HTERT RPE-1 (cell line): ENCODE results near the gene LMF1.

Source experiments
- in situ Hi-C: fragments of 300-500 bp; cut with MboI; formaldehyde crosslinking; loops from 4 replicates; pipeline ENCODE4 v1.14.3; 2020; ENCODE audit warnings: low sequenced_read_pairs

LMF1 gene

DNA sequence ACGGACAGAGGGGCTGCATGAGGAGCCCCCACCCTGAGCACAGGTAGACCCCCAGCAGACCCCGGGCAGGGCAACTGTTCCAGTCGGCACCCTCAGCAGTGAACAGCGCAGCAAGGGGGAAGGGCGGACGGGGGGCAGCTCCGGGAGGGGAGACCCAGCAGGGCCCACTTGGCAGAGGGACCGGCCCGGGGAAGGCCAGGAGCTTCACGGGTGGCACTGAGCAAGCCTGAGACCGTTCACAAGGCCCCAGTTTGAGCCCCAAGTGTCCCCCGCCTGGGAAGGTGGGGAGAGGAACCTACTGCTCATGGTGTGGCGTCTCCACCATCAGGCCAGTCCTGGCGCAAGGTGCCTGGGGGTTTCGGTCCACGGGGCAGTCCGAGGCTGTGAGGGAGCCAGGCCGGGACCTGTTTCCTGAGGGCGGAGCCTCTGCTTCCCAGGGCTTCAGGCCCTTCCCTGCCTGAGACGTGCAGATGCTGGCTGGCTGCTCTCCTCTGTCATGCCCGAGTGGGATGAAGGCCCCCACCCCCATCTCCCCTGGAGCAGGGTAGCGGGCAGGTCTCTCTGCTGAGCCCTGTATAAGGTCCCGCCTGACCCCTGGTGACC lies 115.9 kb downstream of the LMF1 start:
- in situ Hi-C loops, result no loop called here

GRCh38 chr16:853981-854807 lies 116.6 kb downstream of the LMF1 start:
- in situ Hi-C loops, result no loop called here

- in situ Hi-C loops, result no loop called here
Observed at GRCh38 chr16:853306-853705, 117.5 kb downstream of the LMF1 start.

- in situ Hi-C loops, result no loop called here
Observed at GRCh38 chr16:852451-853185, 118.2 kb downstream of the LMF1 start.

DNA sequence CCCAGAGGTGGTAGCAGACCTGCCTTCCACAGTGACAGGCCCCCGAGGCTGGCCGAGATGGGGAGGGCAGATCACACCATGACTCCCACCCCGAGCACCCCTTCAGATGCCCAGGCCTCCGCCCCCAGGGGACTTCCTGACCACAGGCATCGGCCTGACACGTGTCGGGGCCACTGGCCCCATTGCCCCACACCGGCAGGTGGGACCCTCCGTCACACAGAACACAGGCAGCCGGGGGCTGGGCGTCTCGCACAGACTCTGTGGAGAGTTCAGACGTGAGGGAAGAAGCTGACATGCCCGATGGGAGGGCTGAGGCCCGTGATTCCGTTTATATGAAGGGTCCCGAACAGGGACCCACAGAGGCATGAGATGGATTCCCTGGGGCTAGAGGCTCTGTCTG lies 118.9 kb downstream of the LMF1 start:
- in situ Hi-C loops, result no loop called here

GRCh38 chr16:851209-851810 lies 119.5 kb downstream of the LMF1 start:
- in situ Hi-C loops, result no loop called here

DNA sequence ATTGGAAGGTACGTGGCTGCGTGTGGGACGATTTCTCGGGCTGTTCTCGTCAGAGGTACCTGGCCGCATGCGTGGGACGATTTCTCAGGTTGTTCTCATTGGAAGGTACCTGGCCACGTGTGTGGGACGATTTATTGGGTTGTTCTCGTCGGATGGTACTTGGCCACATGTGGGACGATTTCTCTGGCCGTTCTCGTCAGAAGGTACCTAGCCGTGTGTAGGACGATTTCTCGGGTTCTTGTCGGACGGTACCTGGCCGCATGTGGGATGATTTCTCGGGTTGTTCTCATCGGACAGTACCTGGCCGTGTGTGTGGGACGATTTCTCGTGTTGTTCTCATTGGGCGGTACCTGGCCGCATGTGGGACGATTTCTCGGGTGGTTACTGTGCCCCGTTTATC lies 120.1 kb downstream of the LMF1 start:
- in situ Hi-C loops, result no loop called here

DNA sequence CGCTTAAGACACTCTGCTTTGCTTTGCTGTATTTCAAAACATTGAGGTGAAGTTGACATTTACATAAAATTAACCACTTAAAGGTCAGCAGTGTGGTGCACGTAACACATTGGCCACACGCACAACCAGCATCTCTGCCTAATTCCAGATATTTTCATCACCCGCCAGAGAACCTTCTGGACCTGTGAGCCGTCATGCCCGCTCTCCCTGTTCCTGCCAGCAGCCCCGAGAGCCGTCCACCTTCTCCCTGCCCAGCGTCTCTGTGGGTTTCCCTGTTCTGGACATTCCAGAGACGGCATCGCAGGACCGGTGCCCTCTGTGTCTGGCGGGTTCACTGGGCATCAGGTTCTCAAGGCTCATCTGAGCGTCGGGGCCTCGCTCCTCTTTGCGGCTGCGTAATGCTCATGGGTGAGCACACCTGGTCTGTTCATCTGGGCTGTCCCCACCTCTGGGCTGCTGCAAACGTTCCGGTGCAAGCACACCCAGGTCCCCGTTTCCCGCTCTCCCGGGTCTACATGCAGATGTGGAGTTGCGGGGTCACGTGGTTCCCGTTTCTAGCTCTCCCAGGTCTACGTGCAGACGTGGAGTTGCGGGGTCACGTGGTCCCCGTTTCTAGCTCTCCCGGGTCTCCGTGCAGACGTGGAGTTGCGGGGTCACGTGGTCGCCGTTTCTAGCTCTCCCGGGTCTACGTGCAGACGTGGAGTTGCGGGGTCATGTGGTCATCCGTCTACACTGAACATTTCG lies 122.1 kb downstream of the LMF1 start:
- in situ Hi-C loops, result no loop called here

- in situ Hi-C loops, result no loop called here
Observed at GRCh38 chr16:847681-848445, 122.9 kb downstream of the LMF1 start.

- in situ Hi-C loops, result no loop called here
Observed at GRCh38 chr16:847151-847550, 123.6 kb downstream of the LMF1 start.

GRCh38 chr16:845351-845745 lies 125.4 kb downstream of the LMF1 start:
- in situ Hi-C loops, result no loop called here

- in situ Hi-C loops, result no loop called here
Observed at GRCh38 chr16:844638-845350, 126.0 kb downstream of the LMF1 start.

DNA sequence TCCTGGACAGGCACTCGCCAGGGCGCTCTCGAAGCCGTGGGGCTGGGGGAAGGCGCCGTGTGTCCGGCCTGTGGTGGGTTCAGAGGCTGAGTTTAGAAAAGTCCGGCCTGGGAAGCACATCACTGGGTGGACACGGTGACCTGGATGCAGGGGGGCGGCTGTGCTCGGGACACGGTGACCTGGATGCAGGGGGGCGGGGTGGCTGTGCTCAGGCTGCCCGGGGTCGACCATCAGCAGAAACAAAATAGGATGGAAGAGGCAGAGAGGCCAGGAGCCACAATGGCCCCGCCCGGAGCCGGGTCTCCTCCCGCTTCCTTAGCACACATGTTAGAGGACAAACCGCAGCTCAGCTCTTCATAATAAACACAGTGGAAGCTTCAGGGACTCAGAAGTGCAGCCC lies 127.0 kb downstream of the LMF1 start:
- in situ Hi-C loops, result no loop called here

- in situ Hi-C loops, result no loop called here
Observed at GRCh38 chr16:842711-843560, 127.8 kb downstream of the LMF1 start.

DNA sequence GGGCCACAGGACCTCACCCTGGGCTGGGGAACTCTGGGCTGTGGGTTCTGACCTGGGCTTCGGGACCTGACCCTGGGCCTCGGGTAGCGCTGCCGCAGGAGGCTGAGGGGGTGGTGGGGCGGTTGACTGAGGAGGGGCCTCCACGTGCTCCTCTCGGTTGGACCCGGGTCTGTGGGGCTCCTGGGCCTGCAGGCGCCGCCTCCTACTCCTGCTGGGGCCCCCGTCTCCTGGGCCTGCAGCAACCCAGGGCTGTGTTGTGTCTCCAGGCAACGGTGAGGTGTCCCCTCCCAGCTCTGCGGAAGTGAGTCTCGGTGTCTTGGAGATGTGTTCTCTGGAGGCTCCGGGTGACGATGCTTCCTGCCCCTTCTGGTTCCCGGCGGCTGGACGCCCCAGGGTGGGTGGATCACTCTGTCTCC lies 128.7 kb downstream of the LMF1 start:
- in situ Hi-C loops, result no loop called here

DNA sequence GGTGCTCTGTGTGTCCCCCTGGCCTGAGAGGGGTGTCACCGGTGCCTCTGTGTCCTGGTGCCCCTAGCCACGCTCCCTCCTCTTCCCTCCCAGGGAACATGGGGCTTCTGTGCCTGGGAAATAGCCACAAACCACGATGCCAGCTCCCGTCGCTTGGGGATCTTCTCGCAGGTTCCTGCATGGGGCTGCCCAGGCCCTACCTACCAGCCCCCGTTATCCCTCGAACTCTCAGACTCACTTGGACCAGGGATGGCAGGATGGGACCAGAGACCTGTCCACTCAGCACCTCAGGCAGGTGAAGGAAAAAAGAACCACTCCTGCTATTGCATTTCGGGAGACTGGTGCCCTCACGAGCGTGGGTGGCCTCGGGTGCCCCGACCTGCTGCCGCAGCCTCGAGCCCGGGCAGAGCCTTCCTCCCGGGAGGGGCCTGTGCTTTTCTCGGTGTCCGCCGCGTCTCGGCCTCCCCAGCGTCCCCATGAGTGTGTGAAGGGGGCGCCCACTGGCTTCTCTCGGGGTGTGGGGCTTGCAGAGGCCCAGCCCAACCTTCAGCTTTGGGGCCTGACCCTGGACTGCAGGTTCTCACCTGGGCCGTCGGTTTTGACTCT lies 129.2 kb downstream of the LMF1 start:
- in situ Hi-C loops, result no loop called here

DNA sequence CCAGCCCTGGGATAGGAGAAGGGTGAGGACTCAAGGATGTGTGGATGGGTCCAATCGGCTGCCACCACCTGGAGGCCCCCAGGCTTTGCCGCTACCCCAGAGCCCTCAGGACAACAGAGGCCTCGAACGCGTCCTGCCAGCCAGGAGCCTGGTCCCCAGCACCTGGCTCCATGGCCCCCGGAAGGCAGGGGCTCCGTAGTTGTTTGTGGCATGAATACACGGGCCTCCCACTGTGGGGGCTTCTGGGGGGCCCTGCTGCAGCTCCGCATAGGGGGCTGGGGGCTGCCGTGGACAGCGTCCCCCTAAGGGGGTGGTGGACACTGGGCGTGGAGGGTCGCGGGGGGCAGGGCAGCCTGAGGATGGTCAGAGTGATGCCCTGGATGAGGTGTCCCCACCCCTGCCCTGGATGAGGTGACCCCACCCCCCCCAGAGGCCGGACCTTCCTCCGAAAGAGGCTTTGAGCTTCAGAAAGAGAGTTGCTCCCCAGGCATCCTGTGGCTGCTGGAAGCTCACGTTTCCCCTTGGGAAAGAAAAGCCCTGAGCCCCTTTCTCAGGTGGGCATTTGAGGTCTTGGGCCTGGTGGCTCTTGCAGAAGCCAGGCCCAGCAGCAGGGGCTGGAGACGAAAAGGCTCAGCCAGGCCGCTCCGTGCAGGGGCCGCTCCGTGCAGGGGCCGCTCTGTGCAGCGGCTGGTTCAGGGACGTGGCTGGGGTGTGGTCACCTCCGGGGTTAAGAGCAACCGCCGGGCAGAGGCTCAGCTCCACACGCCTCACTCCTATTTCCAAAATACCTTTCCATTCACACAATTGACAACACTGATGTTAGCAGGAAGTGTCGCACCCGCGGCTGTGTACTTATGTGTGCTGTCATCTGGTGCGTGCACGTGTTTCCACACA lies 130.0 kb downstream of the LMF1 start:
- in situ Hi-C loops, result no loop called here
